HepG2 (cell line): ENCODE data around the gene DACT2. TPM values are rescaled to one million over a fixed set of nuclear protein-coding genes. Genes with fewer than 3 reads are reported as not detected.
A peak's percentile ranks its signal among the peaks of the same experiment; 100 is the strongest.

ENCODE experiments used
- ELF3 ChIP-seq: IDR thresholded peaks from 2 replicates; pipeline ENCODE4 v1.6.1; 2016; ENCODE audit warnings: missing genetic modification reagents, missing compliant biosample characterization
- HMG20B ChIP-seq: conservative IDR thresholded peaks from 2 replicates; pipeline ENCODE4 v1.6.1; 2016; ENCODE audit warnings: missing genetic modification reagents, missing compliant biosample characterization
- HMGA1 ChIP-seq: sonication (generic); formaldehyde crosslinking; conservative IDR thresholded peaks from 2 replicates; pipeline ENCODE4 v1.4.0; 2020; ENCODE audit warnings: missing genetic modification reagents
- IRF1 ChIP-seq: sonication (generic); formaldehyde crosslinking; IDR thresholded peaks from 2 replicates; pipeline ENCODE4 v1.4.0; 2020; ENCODE audit warnings: low read depth, mild to moderate bottlenecking, missing genetic modification reagents
- JARID2 ChIP-seq: sonication (generic); formaldehyde crosslinking; IDR thresholded peaks from 2 replicates; pipeline ENCODE4 v1.8.1; 2023; ENCODE audit warnings: missing genetic modification reagents, inconsistent platforms; ENCODE audit not compliant: insufficient replicate concordance
- KDM5B ChIP-seq: sonication (generic); formaldehyde crosslinking; IDR thresholded peaks from 2 replicates; pipeline ENCODE4 v1.4.0; 2020; ENCODE audit warnings: missing genetic modification reagents, mild to moderate bottlenecking, borderline replicate concordance
- KLF11 ChIP-seq: IDR thresholded peaks from 2 replicates; pipeline ENCODE4 v1.6.1; 2016; ENCODE audit warnings: missing compliant biosample characterization
- KMT2A ChIP-seq: sonication (generic); formaldehyde crosslinking; IDR thresholded peaks from 2 replicates; pipeline ENCODE4 v1.4.0; 2020; ENCODE audit warnings: missing genetic modification reagents
- MED8 ChIP-seq: sonication (generic); formaldehyde crosslinking; IDR thresholded peaks from 2 replicates; pipeline ENCODE4 v1.8.1; 2023; ENCODE audit warnings: mild to moderate bottlenecking, missing genetic modification reagents; ENCODE audit not compliant: insufficient replicate concordance
- MIER2 ChIP-seq: IDR thresholded peaks from 2 replicates; pipeline ENCODE4 v1.6.1; 2016; ENCODE audit warnings: missing biosample characterization, missing genetic modification reagents
- MTA3 ChIP-seq: sonication (generic); formaldehyde crosslinking; IDR thresholded peaks from 2 replicates; pipeline ENCODE4 v1.4.0; 2020; ENCODE audit warnings: missing genetic modification reagents
- NFRKB ChIP-seq: fragments of 450-650 bp; IDR thresholded peaks from 2 replicates; pipeline ENCODE4 v1.6.1; 2017
- NFYB ChIP-seq: sonication (generic); formaldehyde crosslinking; IDR thresholded peaks from 2 replicates; pipeline ENCODE4 v1.4.0; 2020; ENCODE audit warnings: missing genetic modification reagents
- NPAS2 ChIP-seq: sonication (generic); formaldehyde crosslinking; IDR thresholded peaks from 2 replicates; pipeline ENCODE4 v1.8.0; 2022; ENCODE audit warnings: mild to moderate bottlenecking, missing genetic modification reagents, borderline replicate concordance
- NR2C2 ChIP-seq: sonication (generic); formaldehyde crosslinking; IDR thresholded peaks from 2 replicates; pipeline ENCODE4 v1.4.0; 2020; ENCODE audit warnings: missing genetic modification reagents, mild to moderate bottlenecking, moderate library complexity, borderline replicate concordance
- TFDP2 ChIP-seq: sonication (generic); formaldehyde crosslinking; IDR thresholded peaks from 2 replicates; pipeline ENCODE4 v1.4.0; 2020; ENCODE audit warnings: missing genetic modification reagents
- ZBTB33 ChIP-seq: sonication (generic); formaldehyde crosslinking; IDR thresholded peaks from 2 replicates; pipeline ENCODE4 v1.4.0; 2020; ENCODE audit warnings: missing genetic modification reagents
- ZFP36 ChIP-seq: fragments of 150-350 bp; IDR thresholded peaks from 2 replicates; pipeline ENCODE4 v1.6.1; 2018; ENCODE audit warnings: borderline replicate concordance, low read length, low read depth; ENCODE audit not compliant: partially characterized antibody
- ZFX ChIP-seq: sonication (generic); formaldehyde crosslinking; IDR thresholded peaks from 2 replicates; pipeline ENCODE4 v1.4.0; 2020; ENCODE audit warnings: mild to moderate bottlenecking, low read depth, missing genetic modification reagents, moderate library complexity
- ZNF235 ChIP-seq: sonication (generic); formaldehyde crosslinking; IDR thresholded peaks from 2 replicates; pipeline ENCODE4 v1.8.1; 2023; ENCODE audit warnings: mild to moderate bottlenecking, missing genetic modification reagents, borderline replicate concordance
- ZNF296 ChIP-seq: sonication (generic); formaldehyde crosslinking; conservative IDR thresholded peaks from 2 replicates; pipeline ENCODE4 v1.5.0; 2020; ENCODE audit warnings: mild to moderate bottlenecking, missing genetic modification reagents
- ZNF672 ChIP-seq: sonication (generic); formaldehyde crosslinking; IDR thresholded peaks from 2 replicates; pipeline ENCODE4 v1.8.1; 2022; ENCODE audit warnings: missing genetic modification reagents
- ZNF737 ChIP-seq: sonication (generic); formaldehyde crosslinking; IDR thresholded peaks from 2 replicates; pipeline ENCODE4 v1.5.0; 2020; ENCODE audit warnings: missing genetic modification reagents, mild to moderate bottlenecking, borderline replicate concordance
- ZUFSP ChIP-seq: sonication (generic); formaldehyde crosslinking; IDR thresholded peaks from 2 replicates; pipeline ENCODE4 v1.9.0; 2021; ENCODE audit warnings: missing genetic modification reagents, mild to moderate bottlenecking, borderline replicate concordance
- polyA plus RNA-seq, 8 experiments: library from polyadenylated mRNA; depleted of rRNA in 3 of 8; stranded (reverse) in 7 of 8; unstranded in 1 of 8; fragments of >200 nt; fragmentation: Illumina TruSeq in 4 of 8; extraction: Trizol in 4 of 8; gene quantifications; 2 replicates each; pipeline versions ENCODE4 v1.2.1 to v1.2.3, GENCODE V29; 2011 to 2016; ENCODE audit warnings: low read depth in 4 of 8, missing spikeins in 1 of 8, mixed read lengths in 1 of 8; ENCODE audit not compliant: insufficient read depth in 1 of 8
- total RNA-seq, 5 experiments: library from RNA; depleted of rRNA; stranded (reverse); fragments of >200 nt; fragmentation: Illumina TruSeq; extraction: Trizol; gene quantifications; 2 replicates each; pipeline ENCODE4 v1.2.3, GENCODE V29; 2016; ENCODE audit warnings: low read depth in 1 of 5

DACT2 gene
- total and polyA plus RNA-seq, 2 of the 13 experiments (the other 11 are each of a cell fraction or from before 2014, with no cell fraction given): 0.15 TPM; not detected in 1

- no peak for TF ChIP-seq IRF1
- no peak for TF ChIP-seq NPAS2
- no peak for TF ChIP-seq ZNF296 (CRISPR knock-in tag)
- TF ChIP-seq ZNF672 (CRISPR knock-in tag): no peak
- TF ChIP-seq ZFX (CRISPR knock-in tag): peak; percentile 85
- TF ChIP-seq MED8 (CRISPR knock-in tag): no peak
- TF ChIP-seq TFDP2: no peak
- no peak; the same call in 1 of the 2 replicates for TF ChIP-seq MIER2 (CRISPR knock-in tag)
- TF ChIP-seq HMGA1: no peak
- no peak for TF ChIP-seq ZUFSP (CRISPR knock-in tag)
- TF ChIP-seq KLF11 (CRISPR knock-in tag): peak; percentile 34; the same call in 1 of the 2 replicates
- peak; percentile 43; the same call in 1 of the 2 replicates for TF ChIP-seq KDM5B (CRISPR knock-in tag)
- TF ChIP-seq NR2C2 (CRISPR knock-in tag): no peak
- TF ChIP-seq MTA3: no peak
- 0 out of 2 replicates have a peak, but pooled peaks have one; percentile 21 for TF ChIP-seq KMT2A (CRISPR knock-in tag)
- TF ChIP-seq ZBTB33 (CRISPR knock-in tag): no peak
- no peak for TF ChIP-seq ZFP36
- peak; percentile 83 for TF ChIP-seq ELF3 (CRISPR knock-in tag)
- TF ChIP-seq NFRKB: no peak
- no peak for TF ChIP-seq ZNF235 (CRISPR knock-in tag)
- peak; percentile 63; the same call in 1 of the 2 replicates for TF ChIP-seq HMG20B
- no peak for TF ChIP-seq ZNF737 (CRISPR knock-in tag)
- TF ChIP-seq NFYB (CRISPR knock-in tag): peak; percentile 13; the same call in 1 of the 2 replicates
- peak; percentile 58 for TF ChIP-seq JARID2
Observed at GRCh38 chr6:168301648-168302398, 17.8 kb downstream of the DACT2 start (continued).
